Left ventricle myocardium superior (tissue), 1 donor: ENCODE data around the gene COQ7. TPM values are rescaled to one million over a fixed set of nuclear protein-coding genes. Genes with fewer than 3 reads are reported as not detected.

Source experiments
- ATAC-seq: fragments of 200-7000 bp; cut with Tn5 transposase; one replicate; pipeline ENCODE4 v1.9.1; 2020; ENCODE audit warnings: mild to moderate bottlenecking, moderate library complexity
- DNase-seq: peaks from one replicate; pipeline ENCODE4 v3.0.0-alpha.2; 2020
- intact Hi-C: fragments of 100-400 bp; cut with micrococcal nuclease; formaldehyde crosslinking; loops from one replicate; pipeline ENCODE4 v1.11.0; 2022
- long read RNA-seq: library from polyadenylated mRNA; unstranded; transcript quantifications from one replicate; pipeline ENCODE4 v2.0.0, GENCODE V29; 2021
- total RNA-seq: library from RNA; stranded (reverse); fragmentation: NEBNext Ultra II Directional; extraction: Animal tissue kit (Norgen Biotek cat#: 25700); gene quantifications from one replicate; pipeline ENCODE4 v1.2.1, GENCODE V29; 2021
- donor health status: DM: no; HTN: yes; CAD: no; lungs with severe emphysema.

Gene COQ7
- 40.1 TPM for total RNA-seq
- long read RNA-seq, transcript COQ7-201 (6 exons, 2,657 nt) = major isoform, 24 of 37 reads
- long read RNA-seq, partial matches to known transcripts = 4 of 37 reads
- long read RNA-seq, other reads (novel, unspliced or antisense) = 7 of 37 reads

DNA sequence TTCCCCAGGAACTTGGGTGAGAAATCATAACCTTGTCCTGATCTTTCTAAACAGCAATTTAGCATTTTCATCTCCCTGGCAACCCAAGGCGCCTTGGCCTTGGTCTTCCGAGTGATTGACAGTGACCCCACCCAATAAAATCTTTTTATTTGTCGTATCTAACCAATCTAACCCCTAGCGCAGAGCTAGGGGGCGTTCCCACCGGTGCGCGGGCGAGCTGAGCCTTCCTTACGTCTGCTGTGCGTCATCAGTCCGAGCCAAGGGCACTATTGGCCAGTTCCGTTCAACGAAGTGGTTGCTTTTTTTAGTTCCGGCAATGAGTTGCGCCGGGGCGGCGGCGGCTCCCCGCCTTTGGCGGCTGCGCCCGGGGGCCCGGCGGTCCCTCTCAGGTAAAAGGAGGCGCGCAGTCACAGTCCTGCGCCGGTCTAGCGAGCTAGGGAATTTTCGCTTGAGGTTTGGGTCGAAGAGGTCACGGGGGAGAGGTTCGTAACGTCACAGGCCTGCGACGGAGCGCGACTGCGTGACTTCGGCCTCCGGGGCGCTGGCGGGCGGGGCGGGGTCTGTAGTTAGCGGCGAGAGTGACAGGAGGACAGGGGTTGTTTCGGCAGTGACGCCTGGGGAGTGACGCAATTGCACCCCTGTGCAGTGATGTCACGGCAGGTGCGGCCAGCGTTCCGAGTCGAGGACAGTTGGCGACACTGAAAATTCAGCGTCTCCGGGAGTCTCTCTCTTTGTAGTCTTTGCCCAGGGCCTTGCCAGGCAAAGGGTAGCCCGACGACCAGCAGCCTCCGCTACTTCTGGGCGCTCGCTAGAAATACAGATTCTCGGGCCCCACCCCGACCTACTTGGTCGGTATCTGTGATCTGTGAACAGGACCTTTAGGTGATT is at the start of gene COQ7:
COQ7 (plus strand) TSS at position 266 of the 888 bp plus-strand sequence; CDS start at position 317, 51 bp downstream.
- DNase-seq = peak; percentile 99
- intact Hi-C loops = no loop called here
- peak; percentile 99 for ATAC-seq

DNA sequence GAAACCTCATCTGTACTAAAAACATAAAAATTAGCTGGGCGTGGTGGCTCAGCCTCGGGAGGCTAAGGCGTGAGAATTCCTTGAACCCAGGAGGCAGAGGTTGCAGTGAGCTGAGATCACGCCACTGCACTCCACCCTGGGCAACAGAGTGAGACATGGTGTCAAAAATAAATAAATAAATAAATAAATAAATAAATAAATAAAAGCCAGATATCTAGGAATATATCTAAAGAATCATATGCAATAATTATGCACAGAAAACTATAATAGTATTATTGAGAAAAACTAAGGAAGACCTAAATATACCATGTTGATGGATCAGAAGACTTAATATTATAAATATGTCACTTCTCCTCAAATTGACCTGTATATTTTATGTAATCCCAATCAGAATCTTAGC is 46.7 kb upstream of the COQ7 start:
- ATAC-seq = no peak
- intact Hi-C loops = no loop called here
- no peak for DNase-seq

DNA sequence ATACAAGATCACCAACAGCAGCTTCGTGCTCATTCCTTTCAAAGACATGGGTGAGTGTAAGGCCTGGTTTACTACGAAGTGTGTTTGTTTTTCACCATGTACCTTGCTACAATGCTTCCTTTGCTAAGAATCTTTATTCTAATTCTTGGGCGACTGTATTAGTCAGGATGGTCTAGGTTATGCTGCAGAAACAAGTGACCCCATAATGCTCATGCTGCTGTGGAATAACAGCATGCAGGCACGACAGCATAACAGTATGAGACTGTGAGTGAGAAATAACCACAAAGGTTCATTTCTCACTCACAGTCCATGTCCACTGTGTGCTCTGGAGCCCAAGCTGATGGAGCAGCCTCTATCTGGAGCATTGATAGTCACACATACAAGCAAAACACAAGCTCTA is 45.7 kb upstream of the COQ7 start:
- ATAC-seq (no peak), DNase-seq (no peak)
- intact Hi-C loops = no loop called here

DNA sequence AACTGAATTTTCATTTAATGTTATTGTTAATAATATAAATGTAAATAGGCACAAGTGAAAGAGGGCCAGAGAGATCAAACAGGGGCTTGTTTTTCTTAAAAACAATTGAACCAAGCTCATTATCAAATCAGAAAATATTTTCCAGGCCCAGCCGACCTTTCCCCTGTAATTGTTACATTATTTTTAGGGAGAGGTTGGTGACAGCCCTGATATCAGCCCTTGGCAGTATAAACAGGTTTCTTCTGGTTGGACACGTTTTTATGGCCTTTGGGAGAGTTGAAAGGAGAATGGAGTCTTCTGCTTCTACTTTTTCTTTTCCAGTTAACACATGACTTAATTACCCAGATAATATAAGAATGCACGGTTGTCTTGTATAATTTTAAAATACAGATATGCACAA is 40.0 kb upstream of the COQ7 start:
- intact Hi-C loops = no loop called here
- ATAC-seq = peak; percentile 27
- DNase-seq = no peak

DNA sequence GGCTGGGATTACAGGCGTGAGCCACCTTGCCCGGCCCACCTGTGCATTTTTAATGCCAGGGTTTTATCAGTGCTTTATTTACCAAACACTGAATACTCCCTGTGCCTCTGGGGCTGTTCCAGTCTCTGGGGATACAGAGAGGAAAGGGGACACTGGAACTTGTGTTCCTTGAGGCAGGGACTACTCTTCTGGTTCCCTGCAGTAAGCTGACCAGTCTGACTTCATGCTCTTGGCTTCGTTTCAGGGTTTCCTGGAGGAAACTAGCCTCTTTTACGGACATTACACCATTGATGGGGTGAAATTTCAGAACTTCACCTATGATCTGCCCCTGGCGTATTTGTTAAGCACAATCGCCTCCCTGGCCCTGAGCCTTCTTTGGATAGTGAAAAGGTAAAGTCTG is 37.4 kb upstream of the COQ7 start:
- intact Hi-C loops = no loop called here
- ATAC-seq (peak; percentile 60), DNase-seq (no peak)

DNA sequence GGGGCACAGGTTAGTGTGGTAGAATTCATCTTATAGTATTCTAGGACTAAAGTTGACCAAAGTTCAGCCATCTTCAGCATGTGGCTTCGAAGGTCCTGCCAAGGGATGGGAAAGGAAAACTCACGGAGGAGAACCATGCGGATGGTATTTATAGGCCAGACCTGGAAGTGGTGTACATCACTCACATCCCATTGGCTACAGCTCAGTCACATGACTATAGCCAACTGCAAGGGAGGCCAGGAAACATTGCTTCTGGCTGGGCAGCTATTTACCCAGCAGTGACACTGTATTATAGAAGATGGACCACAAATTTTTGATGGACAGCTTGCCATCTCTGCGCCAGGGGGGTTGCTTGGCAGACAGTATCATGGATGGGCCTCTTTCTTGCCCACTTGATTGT is 35.7 kb upstream of the COQ7 start:
- intact Hi-C loops = no loop called here
- ATAC-seq = no peak
- DNase-seq = no peak

DNA sequence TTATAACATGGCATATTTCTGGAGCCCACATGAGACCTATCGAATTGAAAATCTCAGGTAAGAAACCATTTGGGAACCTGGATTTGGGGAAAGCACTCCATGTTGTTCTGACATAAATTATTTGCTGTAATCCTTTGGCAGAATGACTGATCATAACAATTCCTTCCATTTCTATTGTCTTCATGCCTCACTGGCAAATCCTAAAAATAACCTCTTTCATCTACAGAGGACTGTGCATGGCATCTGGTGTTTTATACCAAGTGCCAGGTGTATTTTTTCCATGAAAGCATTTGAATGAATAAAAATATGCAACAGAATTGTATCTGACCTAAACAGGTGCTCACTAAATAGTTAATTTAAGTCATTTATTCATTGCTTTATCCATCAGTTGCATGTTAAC is 33.7 kb upstream of the COQ7 start:
- DNase-seq (no peak), ATAC-seq (no peak)
- intact Hi-C loops = no loop called here

DNA sequence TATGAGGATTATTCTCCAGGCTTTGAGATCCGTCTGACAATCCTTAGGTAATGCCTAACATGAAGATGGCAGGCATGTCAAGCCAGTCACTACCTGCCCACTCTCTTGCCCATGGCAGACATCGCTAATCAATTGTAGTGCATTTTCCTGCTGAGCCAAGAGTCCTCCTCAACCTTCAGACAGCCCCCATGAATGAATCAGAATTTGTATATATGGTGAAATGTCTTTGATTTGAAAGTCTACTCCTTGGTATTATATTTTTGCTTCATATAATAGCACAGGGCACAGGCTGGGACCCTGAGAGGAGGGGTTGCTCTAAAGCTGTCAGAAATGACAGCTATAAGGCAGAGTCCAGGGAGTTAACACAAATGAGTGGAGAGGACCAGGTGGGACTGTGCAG is 27.0 kb upstream of the COQ7 start:
- ATAC-seq (no peak), DNase-seq (no peak)
- intact Hi-C loops = no loop called here

DNA sequence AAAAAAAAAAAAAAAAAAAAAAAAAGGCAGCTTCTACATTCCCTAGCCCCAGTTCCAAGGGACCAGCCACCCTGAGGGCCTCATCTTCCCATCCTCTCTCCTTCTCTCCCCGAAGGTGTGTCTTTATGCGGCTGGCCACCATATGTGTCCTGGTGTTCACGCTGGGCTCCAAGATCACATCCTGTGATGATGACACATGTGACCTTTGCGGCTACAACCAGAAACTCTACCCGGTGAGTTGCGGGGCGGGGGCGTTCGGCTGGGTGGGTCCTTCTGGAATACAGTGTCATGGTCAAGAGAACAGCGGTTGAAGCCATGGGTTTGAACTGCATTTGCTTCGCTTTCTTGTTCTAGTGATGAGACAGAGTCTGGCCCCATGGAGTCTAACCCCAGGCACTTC is 22.6 kb upstream of the COQ7 start:
- ATAC-seq (no peak), DNase-seq (no peak)
- intact Hi-C loops = no loop called here

DNA sequence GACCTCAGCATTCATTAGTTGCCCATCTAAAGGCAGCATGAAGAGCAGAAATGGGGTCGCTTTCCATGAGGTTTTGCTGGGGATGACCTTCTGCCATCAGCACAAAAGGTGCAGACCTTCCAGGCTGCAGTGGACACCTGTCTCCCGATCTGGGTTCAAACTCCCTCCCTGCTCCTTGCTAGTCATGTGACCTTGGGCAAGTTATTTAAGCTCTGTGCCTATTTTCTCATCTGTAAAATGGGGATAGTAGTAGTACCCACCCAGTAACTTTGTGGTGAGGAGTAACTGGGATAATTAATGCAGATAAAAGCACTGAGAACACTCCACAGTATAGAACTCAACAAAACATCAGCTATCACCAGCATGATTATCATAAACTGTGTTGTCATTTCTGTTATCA is 21.4 kb upstream of the COQ7 start:
- DNase-seq (no peak), ATAC-seq (no peak)
- intact Hi-C loops = no loop called here

DNA sequence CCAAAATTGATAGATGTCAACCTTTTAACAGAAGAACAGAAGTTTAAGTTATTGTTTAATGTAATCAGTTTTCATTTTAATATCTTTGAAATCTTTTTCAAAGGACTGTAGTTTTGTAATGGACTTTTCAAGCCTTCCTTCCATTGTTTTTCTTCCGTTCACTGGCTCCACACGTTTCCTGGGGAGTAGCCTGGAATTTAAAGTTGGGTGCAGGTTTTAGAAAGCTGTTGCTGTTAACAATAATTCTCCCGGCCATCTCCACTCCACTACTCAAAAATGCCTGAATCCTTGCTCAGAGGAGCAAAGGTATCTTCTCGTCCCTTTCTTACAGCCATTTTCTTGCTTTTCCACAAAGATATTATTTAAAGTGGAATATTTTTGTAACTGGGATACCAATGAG is 4.7 kb upstream of the COQ7 start:
- ATAC-seq (no peak), DNase-seq (no peak)
- intact Hi-C loops = no loop called here

DNA sequence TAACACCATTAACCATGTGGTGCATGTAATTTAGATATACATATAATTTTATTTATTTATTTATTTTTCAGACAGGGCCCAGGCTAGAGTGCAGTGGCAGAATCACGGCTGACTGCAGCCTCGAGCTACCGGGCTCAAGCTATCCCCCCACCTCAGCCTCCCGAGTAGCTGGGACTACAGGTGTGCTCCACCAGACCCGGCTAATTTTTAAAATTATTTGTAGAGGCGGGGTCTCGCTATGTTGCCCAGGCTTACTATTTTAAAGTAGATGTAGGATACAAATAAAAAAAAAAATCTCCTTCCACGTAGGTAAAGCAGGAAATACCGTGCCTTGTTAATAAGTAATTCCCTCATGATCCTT is 446 bp upstream of the COQ7 start:
- no peak for DNase-seq
- intact Hi-C loops = no loop called here
- ATAC-seq = no peak

DNA sequence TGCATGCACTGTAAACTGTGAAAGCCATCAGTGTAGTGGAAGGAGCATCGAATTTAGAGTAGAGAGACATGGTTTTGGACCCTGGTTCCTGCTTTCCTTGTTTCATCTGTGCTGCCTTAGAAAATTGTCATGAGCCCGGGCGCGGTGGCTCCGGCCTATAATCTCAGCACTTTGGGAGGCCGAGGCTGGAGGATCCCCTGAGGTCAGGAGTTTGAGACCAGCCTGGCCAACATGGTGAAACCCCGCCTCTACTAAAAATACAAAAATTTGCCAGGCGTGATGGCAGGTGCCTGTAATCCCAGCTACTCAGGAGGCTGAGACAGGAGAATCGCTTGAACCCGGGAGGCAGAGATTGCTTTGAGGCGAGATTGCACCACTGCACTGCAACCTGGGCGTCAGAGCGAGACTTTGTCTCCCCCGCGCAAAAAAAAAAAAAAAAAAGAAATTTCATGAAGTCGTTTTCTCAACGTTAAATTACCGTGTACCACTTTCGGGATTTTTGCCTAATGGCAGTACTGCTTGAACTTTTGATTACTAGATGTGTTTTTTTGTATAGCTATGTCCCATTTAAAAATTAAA is 912 bp downstream of the COQ7 start:
- ATAC-seq (no peak), DNase-seq (no peak)
- intact Hi-C loops = no loop called here

DNA sequence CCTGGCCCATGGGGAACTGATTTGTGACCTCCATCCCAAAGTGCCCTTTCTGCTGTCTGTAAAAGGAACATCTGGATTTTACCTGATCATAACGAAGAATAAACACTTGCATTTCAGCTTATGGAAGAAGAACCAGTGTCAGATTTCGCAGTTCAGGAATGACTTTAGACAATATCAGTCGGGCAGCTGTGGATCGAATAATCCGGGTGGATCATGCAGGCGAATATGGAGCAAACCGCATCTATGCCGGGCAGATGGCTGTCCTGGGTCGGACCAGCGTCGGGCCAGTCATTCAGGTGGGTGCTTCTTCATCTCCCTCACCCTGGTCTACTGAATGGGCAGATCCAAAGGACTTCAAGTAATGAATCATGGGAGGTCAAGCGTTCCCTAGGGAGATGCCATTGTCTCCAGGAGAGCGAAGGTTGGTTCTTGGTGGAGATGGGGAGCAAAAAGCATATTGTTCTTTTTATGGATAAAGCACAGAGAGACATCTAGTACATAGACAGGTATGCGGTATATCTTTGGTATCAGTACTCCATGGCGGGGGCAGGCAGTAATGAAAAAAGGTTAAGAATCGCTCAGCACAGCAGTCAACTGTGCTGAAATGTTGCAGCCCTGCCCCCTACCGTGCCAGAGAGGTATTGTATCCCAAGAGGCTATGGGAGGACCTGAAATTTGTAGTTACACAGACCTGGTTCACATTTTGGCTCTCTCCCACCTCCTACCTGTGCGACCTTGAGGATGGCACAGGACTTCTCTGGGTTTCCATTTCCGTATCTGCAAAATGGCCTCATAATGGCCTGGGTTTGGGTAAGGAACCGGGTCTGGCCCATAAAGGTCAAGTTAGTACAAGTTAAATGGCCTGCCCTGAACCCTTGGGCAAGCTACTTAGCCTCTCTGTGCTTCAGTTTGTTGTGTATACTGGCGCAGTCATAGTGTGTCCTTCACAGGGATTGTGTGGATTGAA is 4.7 kb downstream of the COQ7 start:
- intact Hi-C loops = loop anchor here (10.0 kb wide), 1 partner anchor 287 kb away; no protein-coding TSS in a partner anchor
- peak; percentile 44 for DNase-seq
- ATAC-seq = no peak

DNA sequence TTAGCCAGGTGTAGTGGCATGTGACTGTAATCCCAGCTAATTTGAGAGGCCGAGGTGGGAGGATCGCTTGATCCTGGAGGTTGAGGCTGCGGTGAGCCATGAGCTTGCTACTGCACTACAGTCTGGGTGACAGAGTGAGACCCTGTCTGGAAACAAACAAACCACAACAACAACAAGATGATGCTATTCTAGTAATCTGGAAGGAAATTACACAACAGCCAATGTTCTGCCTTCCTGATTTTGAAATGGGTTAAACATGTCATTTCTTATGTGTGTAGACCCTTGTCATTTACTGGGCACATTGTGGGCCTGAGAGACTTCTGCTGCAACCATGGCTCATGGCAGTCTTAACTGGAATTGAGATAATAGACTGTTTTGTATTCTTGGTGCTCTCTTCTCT is 5.9 kb downstream of the COQ7 start:
- intact Hi-C loops = loop anchor here (10.0 kb wide), 1 partner anchor 289 kb away; no protein-coding TSS in a partner anchor
- no peak for ATAC-seq
- DNase-seq = no peak

DNA sequence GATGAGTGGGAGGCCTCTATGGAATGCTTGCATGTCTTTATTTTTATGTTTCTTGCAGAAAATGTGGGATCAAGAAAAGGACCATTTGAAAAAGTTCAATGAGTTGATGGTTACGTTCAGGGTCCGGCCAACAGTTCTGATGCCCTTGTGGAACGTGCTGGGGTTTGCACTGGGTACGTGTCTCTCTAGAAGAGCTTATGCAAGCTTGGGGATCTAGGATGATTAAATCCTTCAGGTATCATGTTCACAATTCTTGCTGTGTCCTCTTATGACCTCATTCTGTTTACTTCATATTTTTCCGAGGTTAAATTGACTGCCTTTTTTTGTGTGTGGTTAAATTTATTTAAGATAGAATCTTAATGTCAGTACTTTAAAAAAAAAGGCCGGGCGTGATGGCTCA is 6.4 kb downstream of the COQ7 start:
- no peak for DNase-seq
- intact Hi-C loops = loop anchor here (10.0 kb wide), 1 partner anchor 289 kb away; no protein-coding TSS in a partner anchor
- no peak for ATAC-seq

DNA sequence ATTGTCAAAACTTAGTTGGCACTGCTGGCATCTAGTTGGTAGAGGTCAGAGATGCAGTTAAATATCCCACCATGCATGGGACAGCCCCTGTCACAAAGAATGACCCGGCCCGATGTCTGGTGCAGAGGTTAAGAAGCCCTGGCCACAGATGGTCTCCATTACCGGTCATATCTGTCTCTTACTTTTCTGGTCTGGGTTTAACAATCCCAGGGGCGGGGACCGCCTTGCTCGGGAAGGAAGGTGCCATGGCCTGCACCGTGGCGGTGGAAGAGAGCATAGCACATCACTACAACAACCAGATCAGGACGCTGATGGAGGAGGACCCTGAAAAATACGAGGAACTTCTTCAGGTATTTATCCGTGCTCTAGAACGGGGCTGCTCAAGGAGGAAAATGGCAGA is 8.1 kb downstream of the COQ7 start:
- DNase-seq = no peak
- intact Hi-C loops = loop anchor here (10.0 kb wide), 1 partner anchor 291 kb away; no protein-coding TSS in a partner anchor
- ATAC-seq = no peak

DNA sequence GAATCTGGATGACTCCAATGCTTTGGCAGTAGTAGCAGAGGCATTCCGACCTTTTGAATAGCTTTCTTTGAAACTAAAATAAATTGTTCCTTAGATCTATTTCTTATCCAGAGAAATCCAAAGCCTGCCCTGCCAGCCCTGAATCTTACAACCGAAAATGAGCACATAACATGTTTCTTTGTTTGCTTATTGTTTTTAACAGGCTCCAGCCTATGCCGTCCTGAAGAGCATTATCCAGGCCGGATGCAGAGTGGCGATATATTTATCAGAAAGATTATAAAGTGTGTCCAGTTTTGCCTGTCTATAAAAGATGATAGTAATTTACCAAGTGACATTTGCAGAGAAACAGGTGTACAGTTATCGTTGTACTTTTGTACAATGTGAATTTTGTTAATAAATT is 10.5 kb downstream of the COQ7 start:
- intact Hi-C loops = loop anchor here (10.0 kb wide), 1 partner anchor 293 kb away; no protein-coding TSS in a partner anchor
- no peak for DNase-seq
- no peak for ATAC-seq

DNA sequence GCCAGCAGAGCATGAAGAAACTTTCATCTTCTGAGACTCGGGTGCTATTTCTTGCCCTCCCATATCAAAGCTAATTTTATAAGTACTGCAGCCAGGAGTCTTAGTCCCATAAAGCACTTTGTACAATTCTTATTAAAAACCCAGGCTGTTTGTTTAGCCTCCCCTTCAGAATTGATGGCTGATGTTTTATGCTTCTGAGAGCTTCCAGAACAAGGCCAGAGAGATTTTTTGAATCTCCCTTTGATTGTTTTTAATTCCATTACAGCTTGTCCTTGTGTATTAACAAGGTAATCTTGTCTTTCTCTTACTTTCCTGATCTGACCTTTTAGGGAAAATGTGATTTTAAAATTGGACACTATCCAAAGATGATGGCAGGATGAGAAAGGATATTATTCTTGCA is 16.3 kb downstream of the COQ7 start:
- no peak for ATAC-seq
- intact Hi-C loops = loop anchor here (10.0 kb wide), 1 partner anchor 101 kb away; no protein-coding TSS in a partner anchor
- DNase-seq = no peak
